ENCODE results near the gene THSD4.
"Not testable (repeated sequence)": the region's sequence is repeated elsewhere in the genome, so short reads cannot be mapped to it uniquely, and the experiment has no call there.

The THSD4 gene

DNA sequence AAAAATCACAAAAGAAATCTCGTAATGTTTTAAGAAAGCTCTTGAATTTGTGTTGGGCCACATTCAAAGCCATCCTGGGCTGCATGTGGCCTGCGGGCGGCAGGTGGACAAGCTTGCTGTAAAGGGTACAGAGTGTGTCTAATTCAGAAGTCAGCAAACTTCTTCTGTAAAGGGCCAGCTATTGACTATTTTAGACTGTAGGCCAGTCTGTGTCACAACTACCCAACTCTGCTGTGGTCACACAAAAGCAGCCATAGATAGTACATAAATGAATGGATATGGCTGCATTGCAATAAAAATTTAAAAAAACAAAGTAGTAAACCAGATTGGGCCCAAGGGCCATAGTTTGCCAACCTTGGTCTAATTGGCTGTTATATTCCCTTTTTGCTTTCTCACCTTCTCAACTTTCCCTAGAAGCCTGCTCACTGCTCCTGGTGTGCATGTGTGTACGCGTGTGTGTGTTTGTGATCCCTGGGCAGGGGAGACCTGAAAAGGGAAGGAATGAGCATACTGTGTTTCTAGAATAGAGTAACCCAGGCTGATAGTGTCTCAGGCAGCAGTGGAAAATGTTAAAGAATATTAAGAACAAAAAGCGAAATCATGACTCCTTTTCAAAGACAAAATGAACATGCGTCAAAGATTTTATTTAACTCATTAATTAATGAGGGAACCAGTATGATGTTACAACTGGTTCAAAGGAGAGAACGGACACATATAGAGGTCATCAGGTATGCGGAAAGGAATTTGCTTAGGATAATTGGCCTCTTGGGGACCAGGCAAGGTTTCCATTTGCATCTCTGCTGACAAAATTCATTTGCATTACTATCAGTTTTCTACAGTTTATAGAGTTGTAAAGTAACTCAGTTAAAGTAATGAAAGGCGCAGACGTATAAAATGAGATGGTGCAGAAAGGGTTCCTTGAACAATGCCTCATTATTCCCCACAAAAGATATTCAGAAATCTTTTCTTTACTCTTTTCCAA lies 248.0 kb downstream of the THSD4 start:
- Histone ChIP-seq H3K4me2 (no peak overlapping the region), H3K27ac (no peak overlapping the region), H3K9ac (no peak overlapping the region), H3K4me3 (no peak overlapping the region), H3K27me3 (no peaks in the 10 kb centered on the region), H4K20me1 (no peaks in the 10 kb centered on the region), H3K36me3 (no peaks in the 10 kb centered on the region), H3K9me3 (replicated peaks in 1 of 11) (no peaks in the 10 kb centered on the region; a peak in 2 of 22 replicates), H3K4me1 (0 out of 20 replicates have a peak, but pooled peaks cover 0 to 4% (median 0%) of the 10 kb centered on the region in 10 experiments)
- no peak for TF ChIP-seq Cebpa-rat (IDR thresholded peaks at IDR 0.05)

DNA sequence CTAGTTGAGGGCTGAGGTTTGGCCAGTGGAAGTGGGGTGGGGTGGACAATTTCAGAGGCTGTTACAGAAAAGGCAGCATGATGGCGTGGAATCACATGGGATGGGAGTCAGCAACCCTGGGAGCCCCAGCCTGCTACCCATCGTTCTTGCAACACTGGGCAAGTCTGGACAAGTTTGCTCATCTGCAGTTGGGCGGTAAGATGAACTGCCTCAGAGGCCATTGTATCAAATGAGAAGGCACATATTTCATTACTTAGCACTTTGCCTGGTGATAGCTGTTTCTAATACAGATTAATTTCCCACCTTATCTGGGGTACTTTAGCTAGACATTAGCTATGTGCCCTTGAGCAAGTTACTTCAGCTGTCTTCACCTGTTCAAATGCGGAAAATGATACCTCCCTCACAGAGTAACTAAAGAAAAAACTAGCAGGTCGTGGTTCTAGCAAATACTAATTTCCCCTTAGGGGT lies 248.9 kb downstream of the THSD4 start:
- H3K4me2 ChIP-seq, result no peak overlapping the region
- no peak overlapping the region for H3K27ac ChIP-seq
- no peak overlapping the region for H3K9ac ChIP-seq
- H3K36me3 ChIP-seq, result no peaks in the 10 kb centered on the region
- 0 out of 20 replicates have a peak, but pooled peaks cover 0 to 4% (median 0%) of the 10 kb centered on the region in 10 experiments for H3K4me1 ChIP-seq
- no peak for TF ChIP-seq Cebpa-rat (IDR thresholded peaks at IDR 0.05)
- H4K20me1 ChIP-seq, result no peaks in the 10 kb centered on the region
- no peak overlapping the region for H3K4me3 ChIP-seq
- H3K9me3 ChIP-seq (replicated peaks in 1 of 11), result no peaks in the 10 kb centered on the region; a peak in 2 of 22 replicates
- no peaks in the 10 kb centered on the region for H3K27me3 ChIP-seq

DNA sequence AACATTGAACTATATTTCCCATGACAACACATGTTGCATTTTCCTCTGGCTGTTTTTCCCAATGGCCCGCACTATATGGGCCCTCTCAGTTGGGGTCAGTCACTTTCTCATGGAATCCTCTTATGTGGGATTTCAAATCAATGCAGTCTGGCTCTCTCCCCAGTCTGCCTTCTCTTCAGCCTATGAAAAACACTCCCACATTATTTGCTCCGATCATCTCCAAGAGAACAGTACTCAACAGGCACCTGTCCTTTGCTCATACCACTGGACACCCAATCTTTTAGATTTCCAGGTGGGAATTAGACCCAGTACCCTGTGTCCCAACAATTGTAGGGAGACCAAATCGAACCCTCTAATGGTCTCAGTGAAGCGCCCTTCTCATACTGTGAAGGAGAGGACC lies 251.3 kb downstream of the THSD4 start:
- no peaks in the 10 kb centered on the region for H3K36me3 ChIP-seq
- no peak overlapping the region for H3K27ac ChIP-seq
- H3K4me1 ChIP-seq, result 0 out of 20 replicates have a peak, but pooled peaks cover 0 to 4% (median 0%) of the 10 kb centered on the region in 10 experiments
- no peak overlapping the region for H3K4me2 ChIP-seq
- no peaks in the 10 kb centered on the region; a peak in 2 of 22 replicates for H3K9me3 ChIP-seq (replicated peaks in 1 of 11)
- no peaks in the 10 kb centered on the region for H4K20me1 ChIP-seq
- H3K27me3 ChIP-seq, result no peaks in the 10 kb centered on the region
- TF ChIP-seq Cebpa-rat (IDR thresholded peaks at IDR 0.05), result no peak
- H3K9ac ChIP-seq, result no peak overlapping the region
- no peak overlapping the region for H3K4me3 ChIP-seq

DNA sequence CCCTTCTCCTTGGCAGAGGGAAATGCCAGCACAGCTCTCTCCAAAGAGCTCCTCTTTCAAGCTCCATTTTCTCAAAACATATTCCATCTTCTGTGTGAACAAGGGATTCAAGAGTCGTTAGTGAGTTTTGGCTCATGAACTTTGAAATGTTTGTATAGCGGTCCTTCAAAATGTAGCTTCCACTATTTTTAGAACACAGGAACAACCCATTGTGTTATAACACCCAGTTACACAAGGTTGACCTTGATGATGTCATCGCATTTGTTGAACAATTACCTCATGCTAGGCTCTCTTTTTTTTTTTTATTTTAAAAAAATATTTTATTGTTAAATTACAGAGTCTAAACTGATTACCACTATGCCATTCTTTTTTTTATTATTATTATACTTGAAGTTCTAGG lies 251.7 kb downstream of the THSD4 start:
- Histone ChIP-seq H3K9me3 (replicated peaks in 1 of 11) (peaks cover 0 to 1% (median 0%) of the 10 kb centered on the region in 11 experiments; a peak in 4 of 22 replicates), H4K20me1 (no peaks in the 10 kb centered on the region), H3K4me3 (no peak overlapping the region), H3K9ac (no peak overlapping the region), H3K27ac (no peak overlapping the region), H3K27me3 (no peaks in the 10 kb centered on the region), H3K4me1 (0 out of 20 replicates have a peak, but pooled peaks cover 0 to 4% (median 0%) of the 10 kb centered on the region in 10 experiments), H3K36me3 (no peaks in the 10 kb centered on the region), H3K4me2 (no peak overlapping the region)
- TF ChIP-seq Cebpa-rat (IDR thresholded peaks at IDR 0.05), result no peak

DNA sequence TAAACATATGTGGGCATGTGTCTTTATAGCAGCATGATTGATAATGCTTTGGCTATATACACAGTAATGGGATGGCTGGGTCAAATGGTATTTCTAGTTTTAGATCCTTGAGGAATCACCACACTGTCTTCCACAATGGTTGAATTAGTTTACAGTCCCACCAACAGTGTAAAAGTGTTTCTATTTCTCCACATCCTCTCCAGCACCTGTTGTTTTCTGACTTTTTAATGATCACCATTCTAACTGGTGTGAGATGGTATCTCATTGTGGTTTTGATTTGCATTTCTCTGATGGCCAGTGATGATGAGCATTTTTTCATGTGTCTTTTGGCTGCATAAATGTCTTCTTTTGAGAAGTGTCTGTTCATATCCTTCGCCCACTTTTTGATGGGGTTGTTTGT lies 252.5 kb downstream of the THSD4 start:
- H3K27me3 ChIP-seq; H3K27ac ChIP-seq; H3K4me1 ChIP-seq; H3K9ac ChIP-seq; H3K9me3 ChIP-seq (replicated peaks in 1 of 11); H3K36me3 ChIP-seq; H4K20me1 ChIP-seq; H3K4me2 ChIP-seq; H3K4me3 ChIP-seq: not testable (repeated sequence)

DNA sequence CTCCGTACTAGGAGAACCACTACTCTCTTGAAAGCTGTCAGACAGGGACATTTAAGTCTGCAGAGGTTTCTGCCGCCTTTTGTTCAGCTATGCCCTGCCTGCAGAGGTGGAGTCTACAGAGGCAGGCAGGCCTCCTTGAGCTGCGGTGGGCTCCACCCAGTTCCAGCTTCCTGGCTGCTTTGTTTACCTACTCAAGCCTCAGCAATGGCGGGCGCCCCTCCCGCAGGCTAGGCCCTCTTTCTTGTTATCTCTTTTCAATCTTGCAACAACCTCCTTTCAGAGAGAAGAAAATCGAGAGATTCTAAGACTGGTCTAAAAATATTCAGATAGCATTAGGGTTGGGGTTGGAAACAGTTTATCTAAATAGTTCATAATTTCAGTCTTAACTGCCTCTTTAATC lies 257.5 kb downstream of the THSD4 start:
- not testable (repeated sequence) for H3K4me2 ChIP-seq; H3K4me3 ChIP-seq; H3K27me3 ChIP-seq; H3K27ac ChIP-seq; H3K9me3 ChIP-seq (replicated peaks in 1 of 11); H3K9ac ChIP-seq; H4K20me1 ChIP-seq; H3K36me3 ChIP-seq; H3K4me1 ChIP-seq

DNA sequence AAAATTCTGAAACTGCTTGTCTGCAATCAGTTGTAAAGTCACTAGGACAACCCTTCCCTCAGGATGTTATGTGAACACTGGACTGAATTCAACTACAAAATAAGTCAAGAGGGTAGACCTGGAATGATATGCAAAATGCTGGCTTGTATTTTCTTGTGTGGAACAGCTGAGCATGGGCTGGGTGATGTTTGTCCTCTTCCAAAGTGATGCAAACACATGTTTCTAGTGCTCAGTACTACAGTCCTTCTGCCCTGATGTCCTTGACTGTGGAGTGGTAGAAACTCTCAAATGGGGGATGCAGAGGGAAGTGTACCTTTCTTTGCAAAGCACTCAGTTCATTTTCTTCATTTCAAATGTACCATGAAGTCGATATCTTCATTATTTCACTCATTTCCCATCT lies 258.6 kb downstream of the THSD4 start:
- Histone ChIP-seq H3K9ac (no peak overlapping the region), H3K27ac (no peak overlapping the region), H3K27me3 (no peaks in the 10 kb centered on the region), H3K36me3 (no peaks in the 10 kb centered on the region), H3K4me1 (no peaks in the 10 kb centered on the region), H3K4me3 (no peak overlapping the region), H3K9me3 (replicated peaks in 1 of 11) (peaks cover 0 to 9% (median 4%) of the 10 kb centered on the region in 11 experiments; a peak in 5 of 22 replicates), H4K20me1 (no peaks in the 10 kb centered on the region), H3K4me2 (no peak overlapping the region)
- TF ChIP-seq Cebpa-rat (IDR thresholded peaks at IDR 0.05), result no peak

DNA sequence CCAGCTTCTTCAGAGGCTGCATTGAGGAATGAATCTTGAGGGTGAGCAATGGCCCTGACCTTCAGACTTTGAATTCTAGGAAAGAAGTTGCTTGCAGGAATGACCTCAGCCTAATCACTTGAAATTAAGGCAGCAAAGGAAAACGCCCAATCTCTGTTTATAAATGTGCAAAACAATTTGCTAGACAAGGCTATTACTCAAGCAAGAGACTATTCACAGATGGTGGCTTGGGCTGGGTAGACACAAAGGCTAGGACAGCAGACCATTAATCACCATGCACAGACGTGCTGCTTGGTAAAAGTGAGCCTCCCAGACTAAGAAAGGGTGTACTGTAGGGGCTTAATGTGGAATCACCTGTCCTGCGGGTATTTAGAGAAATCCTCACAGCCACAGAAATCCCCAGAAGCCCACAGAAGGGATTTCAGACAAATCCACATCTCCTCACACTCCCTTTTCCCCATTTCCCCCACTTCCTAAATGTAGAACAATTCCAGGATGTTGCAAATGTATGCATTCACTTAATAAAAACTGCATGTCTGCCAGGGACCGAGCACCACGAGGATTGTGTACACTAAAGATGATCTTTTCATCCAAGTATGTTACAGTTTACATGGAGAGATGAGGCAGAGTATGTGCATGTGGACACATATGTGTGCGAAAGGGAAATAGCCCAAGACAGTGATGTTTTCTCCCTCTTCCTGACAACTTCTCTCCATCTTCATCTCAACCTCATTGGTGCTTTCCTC lies 259.5 kb downstream of the THSD4 start:
- Histone ChIP-seq H3K9ac (no peak overlapping the region), H3K9me3 (replicated peaks in 1 of 11) (peaks cover 0 to 9% (median 4%) of the 10 kb centered on the region in 11 experiments; a peak in 5 of 22 replicates), H3K4me1 (no peaks in the 10 kb centered on the region), H3K27ac (no peak overlapping the region), H3K27me3 (no peaks in the 10 kb centered on the region), H3K36me3 (no peaks in the 10 kb centered on the region), H4K20me1 (no peaks in the 10 kb centered on the region), H3K4me2 (no peak overlapping the region), H3K4me3 (no peak overlapping the region)
- TF ChIP-seq Cebpa-rat (IDR thresholded peaks at IDR 0.05), result no peak

DNA sequence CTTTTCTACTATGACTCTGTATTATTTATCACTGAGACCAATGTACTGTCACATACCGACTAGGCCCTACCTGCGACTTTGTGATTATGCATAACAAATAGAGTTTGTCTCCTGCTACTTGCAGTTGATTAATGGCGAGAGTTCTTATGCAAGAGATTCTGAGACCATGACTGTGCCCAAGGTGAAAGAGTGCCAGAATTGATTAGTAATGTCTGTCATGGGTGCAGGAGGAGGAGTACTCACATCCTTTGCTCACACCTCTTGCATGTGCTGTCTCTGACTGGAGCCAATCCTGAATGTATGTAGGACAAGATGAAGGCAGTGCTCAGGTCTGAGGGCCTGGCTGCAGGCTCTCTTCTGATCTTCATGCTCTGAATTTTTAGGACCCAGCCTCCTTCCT lies 260.7 kb downstream of the THSD4 start:
- H3K9me3 ChIP-seq (replicated peaks in 1 of 11), result peaks cover 0 to 9% (median 4%) of the 10 kb centered on the region in 11 experiments; a peak in 5 of 22 replicates
- H3K4me3 ChIP-seq, result no peak overlapping the region
- no peak overlapping the region for H3K27ac ChIP-seq
- H3K4me1 ChIP-seq, result no peaks in the 10 kb centered on the region
- no peaks in the 10 kb centered on the region for H3K27me3 ChIP-seq
- TF ChIP-seq Cebpa-rat (IDR thresholded peaks at IDR 0.05), result no peak
- no peak overlapping the region for H3K9ac ChIP-seq
- no peaks in the 10 kb centered on the region for H4K20me1 ChIP-seq
- H3K4me2 ChIP-seq, result no peak overlapping the region
- H3K36me3 ChIP-seq, result no peaks in the 10 kb centered on the region
